ENCODE measurements around the gene PPP1R9B.

The PPP1R9B gene

GRCh38 chr17:50162466-50163254, 12.2 kb upstream of the PPP1R9B start:
- TF ChIP-seq SIN3A (IDR thresholded peaks at IDR 0.05; ENCODE audit: borderline replicate concordance, insufficient read depth, low read length) = no peak

- no peak for TF ChIP-seq REST (IDR thresholded peaks at IDR 0.05; ENCODE audit: insufficient read depth in 1 of 2, low read depth in 2 of 2, low read length in 2 of 2)
- no peak for TF ChIP-seq TAF1 (IDR thresholded peaks at IDR 0.05; ENCODE audit: borderline replicate concordance, insufficient read depth, low read length)
- TF ChIP-seq FOXP2 (optimal IDR thresholded peaks at IDR 0.05; ENCODE audit: borderline replicate concordance, extremely low read depth, extremely low read length, insufficient read depth) = no peak
- no peak for TF ChIP-seq POLR2AphosphoS5 (IDR thresholded peaks at IDR 0.05; ENCODE audit: low read depth, low read length)
- TF ChIP-seq SIN3A (IDR thresholded peaks at IDR 0.05; ENCODE audit: borderline replicate concordance, insufficient read depth, low read length) = no peak
These were observed 11.4 kb upstream of the PPP1R9B start for GRCh38 chr17:50161911-50162288.

GRCh38 chr17:50161023-50161910, 10.8 kb upstream of the PPP1R9B start:
- TF ChIP-seq SIN3A (IDR thresholded peaks at IDR 0.05; ENCODE audit: borderline replicate concordance, insufficient read depth, low read length) = no peak
- TF ChIP-seq FOXP2 (optimal IDR thresholded peaks at IDR 0.05; ENCODE audit: borderline replicate concordance, extremely low read depth, extremely low read length, insufficient read depth) = peak; percentile 99
- peak; percentile 68 for TF ChIP-seq POLR2AphosphoS5 (IDR thresholded peaks at IDR 0.05; ENCODE audit: low read depth, low read length)
- no peak for TF ChIP-seq TAF1 (IDR thresholded peaks at IDR 0.05; ENCODE audit: borderline replicate concordance, insufficient read depth, low read length)
- no peak for TF ChIP-seq REST (IDR thresholded peaks at IDR 0.05; ENCODE audit: insufficient read depth in 1 of 2, low read depth in 2 of 2, low read length in 2 of 2)

- TF ChIP-seq FOXP2 (optimal IDR thresholded peaks at IDR 0.05; ENCODE audit: borderline replicate concordance, extremely low read depth, extremely low read length, insufficient read depth) (no peak), TAF1 (IDR thresholded peaks at IDR 0.05; ENCODE audit: borderline replicate concordance, insufficient read depth, low read length) (no peak), POLR2AphosphoS5 (IDR thresholded peaks at IDR 0.05; ENCODE audit: low read depth, low read length) (no peak), REST (IDR thresholded peaks at IDR 0.05; ENCODE audit: insufficient read depth in 1 of 2, low read depth in 2 of 2, low read length in 2 of 2) (no peak), SIN3A (IDR thresholded peaks at IDR 0.05; ENCODE audit: borderline replicate concordance, insufficient read depth, low read length) (no peak)
These were observed 7.4 kb upstream of the PPP1R9B start for GRCh38 chr17:50157891-50158290.

- TF ChIP-seq POLR2AphosphoS5 (IDR thresholded peaks at IDR 0.05; ENCODE audit: low read depth, low read length) = no peak
- TF ChIP-seq SIN3A (IDR thresholded peaks at IDR 0.05; ENCODE audit: borderline replicate concordance, insufficient read depth, low read length) = no peak
- TF ChIP-seq FOXP2 (optimal IDR thresholded peaks at IDR 0.05; ENCODE audit: borderline replicate concordance, extremely low read depth, extremely low read length, insufficient read depth) = no peak
- TF ChIP-seq REST (IDR thresholded peaks at IDR 0.05; ENCODE audit: insufficient read depth in 1 of 2, low read depth in 2 of 2, low read length in 2 of 2) = no peak
- TF ChIP-seq TAF1 (IDR thresholded peaks at IDR 0.05; ENCODE audit: borderline replicate concordance, insufficient read depth, low read length) = no peak
These were observed 4.8 kb upstream of the PPP1R9B start for GRCh38 chr17:50155115-50155819.
